Measurements from ENCODE around the gene NEBL. TPM values are rescaled to one million over a fixed set of nuclear protein-coding genes. Genes with fewer than 3 reads are reported as not detected.

The NEBL gene
- total and polyA plus RNA-seq, 9 donors: 1.2 to 7.2 (median 1.6) TPM

- 86% methylated on average over 4 of the region's 6 CpGs for WGBS (ENCODE audit: insufficient coverage)
- DNase-seq: no peak
- H3K36me3 ChIP-seq (ENCODE audit: control insufficient read depth, insufficient read depth, low read length): no peaks in the 10 kb centered on the region
- no peaks in the 10 kb centered on the region for H3K4me1 ChIP-seq (ENCODE audit: control insufficient read depth, insufficient read depth, low read length)
- no peak overlapping the region for H3K27ac ChIP-seq (ENCODE audit: low read length)
- no peaks in the 10 kb centered on the region for H3K27me3 ChIP-seq (ENCODE audit: control insufficient read depth, insufficient read depth, low read length)
- no peaks in the 10 kb centered on the region for H3K9me3 ChIP-seq (replicated peaks; ENCODE audit: control insufficient read depth, low read depth, low read length)
- H3K4me3 ChIP-seq (ENCODE audit: low read length): no peak overlapping the region
Measured at GRCh38 chr10:20737107-20737506, 160.0 kb downstream of the NEBL start.

All from muscle of leg (tissue), 11 donors.